ENCODE measurements around the gene KRTAP25-1. TPM values are rescaled to one million over a fixed set of nuclear protein-coding genes. Genes with fewer than 3 reads are reported as not detected.

Gene KRTAP25-1
- total RNA-seq = not detected

- ATAC-seq = no peak
- TF ChIP-seq EP300 (IDR thresholded peaks at IDR 0.05) (no peak), POLR2AphosphoS5 (IDR thresholded peaks at IDR 0.05) (no peak), POLR2A (IDR thresholded peaks at IDR 0.05) (no peak), CTCF (IDR thresholded peaks at IDR 0.05) (no peak)
- H3K4me3 ChIP-seq = no peak within 1 kb of the TSS
- no peaks in the 10 kb centered on the region for H3K4me1 ChIP-seq
- no peaks in the 10 kb centered on the region for H3K9me3 ChIP-seq
- WGBS, 2 donors (ENCODE audit: low coverage in 1 of 2) = 91% methylated on average over 2 of the region's 2 CpGs; no CpG with 5 or more reads in 1 of the 2 donors
- H3K27ac ChIP-seq = no peak within 1 kb of the TSS
- no peaks in the 10 kb centered on the region for H3K27me3 ChIP-seq
- no peaks in the 10 kb centered on the region for H3K36me3 ChIP-seq
These were observed at the start of gene KRTAP25-1 for GRCh38 chr21:30289215-30289614. Gene KRTAP25-1, minus strand, starts transcription at chr21:30289514. Its CDS starts 24 bp downstream, at chr21:30289490.

GRCh38 chr21:30338717-30339116 is 49.4 kb upstream of the KRTAP25-1 start:
- no peak for ATAC-seq
- Histone ChIP-seq H3K27ac (no peak overlapping the region), H3K27me3 (no peaks in the 10 kb centered on the region), H3K9me3 (no peaks in the 10 kb centered on the region), H3K4me3 (no peak overlapping the region), H3K36me3 (no peaks in the 10 kb centered on the region), H3K4me1 (no peaks in the 10 kb centered on the region)
- WGBS, 2 donors (ENCODE audit: low coverage in 1 of 2) = 18 to 40% methylated on average over 4 of the region's 4 CpGs
- no peak for TF ChIP-seq CTCF (IDR thresholded peaks at IDR 0.05)
- no peak for TF ChIP-seq POLR2AphosphoS5 (IDR thresholded peaks at IDR 0.05)
- no peak for TF ChIP-seq POLR2A (IDR thresholded peaks at IDR 0.05)
- TF ChIP-seq EP300 (IDR thresholded peaks at IDR 0.05) = no peak

- no peaks in the 10 kb centered on the region for H3K4me1 ChIP-seq
- ATAC-seq = no peak
- TF ChIP-seq EP300 (IDR thresholded peaks at IDR 0.05) (no peak), POLR2A (IDR thresholded peaks at IDR 0.05) (no peak), CTCF (IDR thresholded peaks at IDR 0.05) (no peak), POLR2AphosphoS5 (IDR thresholded peaks at IDR 0.05) (no peak)
These were observed 48.5 kb upstream of the KRTAP25-1 start for GRCh38 chr21:30337772-30338171.

GRCh38 chr21:30337276-30337744 is 48.0 kb upstream of the KRTAP25-1 start, which contains the start of gene KRTAP27-1:
Gene KRTAP27-1, minus strand, starts transcription at chr21:30337694. Its CDS starts 26 bp downstream, at chr21:30337668.
- H3K27me3 ChIP-seq = no peaks in the 10 kb centered on the region
- H3K9me3 ChIP-seq = no peaks in the 10 kb centered on the region
- H3K4me1 ChIP-seq = no peaks in the 10 kb centered on the region
- no peaks in the 10 kb centered on the region for H3K36me3 ChIP-seq
- H3K27ac ChIP-seq = no peak within 1 kb of the TSS
- WGBS, 2 donors (ENCODE audit: low coverage in 1 of 2) = 86 to 92% methylated on average over 2 to 6 of the region's 6 CpGs
- TF ChIP-seq CTCF (IDR thresholded peaks at IDR 0.05) (no peak), POLR2A (IDR thresholded peaks at IDR 0.05) (no peak)
- no peak for ATAC-seq
- H3K4me3 ChIP-seq = no peak within 1 kb of the TSS

More at GRCh38 chr21:30337772-30338171, 48.5 kb upstream of the KRTAP25-1 start:
- no peaks in the 10 kb centered on the region for H3K9me3 ChIP-seq
- no peaks in the 10 kb centered on the region for H3K27me3 ChIP-seq
- no peak overlapping the region for H3K27ac ChIP-seq
- no peak overlapping the region for H3K4me3 ChIP-seq
- no peaks in the 10 kb centered on the region for H3K36me3 ChIP-seq

- Histone ChIP-seq H3K36me3 (no peaks in the 10 kb centered on the region), H3K27ac (no peak overlapping the region), H3K9me3 (no peaks in the 10 kb centered on the region), H3K27me3 (no peaks in the 10 kb centered on the region), H3K4me1 (no peaks in the 10 kb centered on the region), H3K4me3 (no peak overlapping the region)
- TF ChIP-seq POLR2A (IDR thresholded peaks at IDR 0.05) = no peak
- WGBS, 2 donors (ENCODE audit: low coverage in 1 of 2) = 53 to 62% methylated on average over 2 of the region's 2 CpGs
- no peak for ATAC-seq
These were observed 47.3 kb upstream of the KRTAP25-1 start for GRCh38 chr21:30336596-30336995.

Data from gastroesophageal sphincter (tissue), 4 donors.